H1 (cell line): ENCODE results near the gene VWA2. TPM values are rescaled to one million over a fixed set of nuclear protein-coding genes. Genes with fewer than 3 reads are reported as not detected.

ENCODE experiments used
- CTCF ChIA-PET: fragments of 300-600 bp; sonication (Branson Sonifier 250); formaldehyde crosslinking; loops from one replicate; lab custom pipeline; 2021; ENCODE audit not compliant: partially characterized antibody; lab: Charles Lee
- POLR2A ChIA-PET: fragments of 300-600 bp; sonication (Branson Sonifier 250); formaldehyde crosslinking; loops from one replicate; lab custom pipeline; 2021; ENCODE audit warnings: inconsistent platforms; ENCODE audit not compliant: partially characterized antibody; lab: Charles Lee
- DNase-seq, 2 experiments: peaks; one replicate each; pipeline versions ENCODE4 v3.0.0 to v3.0.0-alpha.2; 2010 to 2022; ENCODE audit warnings: low spot score in 2 of 2, low read depth in 1 of 2, mixed read lengths in 1 of 2
- FAIRE-seq: peaks from 2 replicates; lab custom pipeline; 2011; peaks lifted over from hg19 to GRCh38; lab: Jason Lieb, UNC
- H2AFZ ChIP-seq: 2 replicates; pipeline ENCODE4 v1.8.1; 2012; ENCODE audit warnings: low read length, inconsistent platforms
- H2AK5ac ChIP-seq: 2 replicates; pipeline ENCODE4 v1.6.1; 2013; ENCODE audit warnings: low read depth, low read length
- H2BK120ac ChIP-seq: replicated peaks from 2 replicates; pipeline ENCODE3; 2013; ENCODE audit warnings: low read depth, low read length, inconsistent platforms
- H2BK12ac ChIP-seq: 2 replicates; pipeline ENCODE4 v1.6.1; 2013; ENCODE audit warnings: low read depth, low read length
- H2BK15ac ChIP-seq: 2 replicates; pipeline ENCODE4 v1.6.1; 2013; ENCODE audit warnings: low read length
- H2BK20ac ChIP-seq: 2 replicates; pipeline ENCODE4 v1.6.1; 2013; ENCODE audit warnings: low read length
- H2BK5ac ChIP-seq: 2 replicates; pipeline ENCODE4 v1.6.1; 2013; ENCODE audit warnings: low read depth, low read length
- H3K14ac ChIP-seq: 2 replicates; pipeline ENCODE4 v1.6.1; 2013; ENCODE audit warnings: inconsistent platforms; ENCODE audit not compliant: insufficient read length
- H3K18ac ChIP-seq: 2 replicates; pipeline ENCODE4 v1.6.1; 2013; ENCODE audit warnings: low read length; ENCODE audit errors: extremely low read depth
- H3K23ac ChIP-seq: 2 replicates; pipeline ENCODE4 v1.6.1; 2013; ENCODE audit warnings: inconsistent platforms; ENCODE audit not compliant: insufficient read length
- H3K23me2 ChIP-seq: 2 replicates; pipeline ENCODE4 v1.6.1; 2013; ENCODE audit warnings: low read depth, low read length
- H3K27ac ChIP-seq: 2 replicates; pipeline ENCODE4 v1.6.1; 2011; ENCODE audit warnings: low read depth, low read length, inconsistent platforms
- H3K27me3 ChIP-seq, 4 experiments: replicated peaks in 1 of 4; 1 replicate in 1 of 4; 2 replicates in 3 of 4; pipeline versions ENCODE4 v1.6.1 to v1.8.1; 2011 to 2013; ENCODE audit warnings: low read length in 3 of 4, mild to moderate bottlenecking in 3 of 4, inconsistent platforms in 2 of 4, mixed read lengths in 2 of 4, moderate library complexity in 1 of 4; ENCODE audit not compliant: control insufficient read depth in 3 of 4, insufficient read depth in 3 of 4; ENCODE audit errors: extremely low read depth in 1 of 4
- H3K36me3 ChIP-seq, 4 experiments: 2 replicates each; pipeline versions ENCODE4 v1.6.1 to v1.8.1; 2011 to 2013; ENCODE audit warnings: mild to moderate bottlenecking in 4 of 4, low read length in 3 of 4, moderate library complexity in 2 of 4, control low read depth in 1 of 4, inconsistent platforms in 1 of 4; ENCODE audit not compliant: insufficient read depth in 4 of 4, control insufficient read depth in 2 of 4
- H3K4ac ChIP-seq: replicated peaks from 2 replicates; pipeline ENCODE3; 2013; ENCODE audit warnings: low read length, low read depth, mixed read lengths, inconsistent platforms; ENCODE audit not compliant: insufficient read length
- H3K4me1 ChIP-seq, 4 experiments: replicated peaks in 1 of 4; 1 replicate in 1 of 4; 2 replicates in 3 of 4; pipeline versions ENCODE4 v1.6.1 to v1.8.1; 2011 to 2013; ENCODE audit warnings: low read length in 3 of 4, inconsistent platforms in 2 of 4, mixed read lengths in 1 of 4; ENCODE audit not compliant: insufficient read depth in 4 of 4, control insufficient read depth in 3 of 4
- H3K4me2 ChIP-seq, 2 experiments: 2 replicates each; pipeline versions ENCODE4 v1.6.1 to v1.8.1; 2011 to 2013; ENCODE audit warnings: low read depth in 2 of 2, low read length in 2 of 2, control low read depth in 1 of 2, inconsistent platforms in 1 of 2, mild to moderate bottlenecking in 1 of 2; ENCODE audit not compliant: insufficient read depth in 1 of 2
- H3K4me3 ChIP-seq, 4 experiments: fragments of 200-600, 300-600 bp in 1 of 4; sonication (generic), shearing (Covaris generic), sonication (Bioruptor Twin) in 1 of 4; 2 replicates each; pipeline versions ENCODE4 v1.5.1 to v1.8.1; 2011 to 2016; ENCODE audit warnings: low read length in 4 of 4, low read depth in 3 of 4, control low read depth in 2 of 4, inconsistent platforms in 2 of 4, mild to moderate bottlenecking in 2 of 4, mixed read lengths in 1 of 4, moderate library complexity in 1 of 4; ENCODE audit not compliant: insufficient read depth in 2 of 4; ENCODE audit errors: extremely low read depth in 1 of 4
- H3K56ac ChIP-seq: replicated peaks from 2 replicates; pipeline ENCODE3; 2013; ENCODE audit warnings: low read depth, mild to moderate bottlenecking, mixed read lengths, low read length, inconsistent platforms; ENCODE audit not compliant: insufficient read length
- H3K79me1 ChIP-seq: 2 replicates; pipeline ENCODE4 v1.6.1; 2013; ENCODE audit warnings: low read depth, low read length, control low read depth
- H3K79me2 ChIP-seq, 2 experiments: 2 replicates each; pipeline versions ENCODE4 v1.6.1 to v1.8.1; 2012 to 2013; ENCODE audit warnings: low read length in 2 of 2, mild to moderate bottlenecking in 2 of 2, inconsistent platforms in 1 of 2; ENCODE audit not compliant: insufficient read depth in 2 of 2, control insufficient read depth in 1 of 2
- H3K9ac ChIP-seq, 4 experiments: replicated peaks in 1 of 4; 1 replicate in 1 of 4; 2 replicates in 3 of 4; pipeline versions ENCODE4 v1.6.1 to v1.8.1; 2011 to 2013; ENCODE audit warnings: low read depth in 3 of 4, low read length in 3 of 4, control low read depth in 2 of 4, mild to moderate bottlenecking in 2 of 4, moderate library complexity in 2 of 4, inconsistent platforms in 1 of 4; ENCODE audit errors: extremely low read depth in 1 of 4
- H3K9me3 ChIP-seq, 2 experiments: 2 replicates each; pipeline versions ENCODE4 v1.6.1 to v1.8.1; 2012 to 2013; ENCODE audit warnings: mild to moderate bottlenecking in 2 of 2, moderate library complexity in 2 of 2, control low read depth in 1 of 2, inconsistent platforms in 1 of 2, low read depth in 1 of 2, low read length in 1 of 2, mixed read lengths in 1 of 2; ENCODE audit not compliant: insufficient read depth in 2 of 2
- H4K20me1 ChIP-seq, 2 experiments: replicated peaks in 1 of 2; 2 replicates each; pipeline versions ENCODE3 to v1.8.1; 2011 to 2013; ENCODE audit warnings: inconsistent platforms in 2 of 2, low read length in 2 of 2, mild to moderate bottlenecking in 1 of 2; ENCODE audit not compliant: insufficient read depth in 2 of 2, control insufficient read depth in 1 of 2
- H4K5ac ChIP-seq: 2 replicates; pipeline ENCODE4 v1.6.1; 2013; ENCODE audit warnings: low read length, low read depth, mixed read lengths, inconsistent platforms; ENCODE audit not compliant: insufficient read length
- H4K8ac ChIP-seq: 2 replicates; pipeline ENCODE4 v1.8.0; 2013; ENCODE audit warnings: mild to moderate bottlenecking, moderate library complexity, low read length, inconsistent platforms; ENCODE audit not compliant: insufficient read depth; ENCODE audit errors: extremely low read depth
- H4K91ac ChIP-seq: replicated peaks from 2 replicates; pipeline ENCODE3; 2013; ENCODE audit warnings: low read length, mixed read lengths, inconsistent platforms; ENCODE audit not compliant: insufficient read length
- CHD1 ChIP-seq: IDR thresholded peaks from 2 replicates; pipeline ENCODE4 v1.6.1; 2012; ENCODE audit warnings: low read depth, low read length, improper control_type of control experiment
- KDM1A ChIP-seq: fragments of 200-600, 300-600 bp; sonication (generic); IDR thresholded peaks from 2 replicates; pipeline ENCODE4 v1.7.1; 2016; ENCODE audit warnings: mild to moderate bottlenecking, low read length, borderline replicate concordance
- WGBS, 2 experiments: shearing (Covaris generic) in 1 of 2; methylation state at CpG; one replicate each; pipeline versions ENCODE4 v1.1.6 to v1.1.7; 2013 to 2015; ENCODE audit warnings: low lambda C conversion rate in 2 of 2, mixed read lengths in 2 of 2, inconsistent platforms in 1 of 2, low coverage in 1 of 2, missing lambda C conversion rate in 1 of 2; ENCODE audit not compliant: insufficient replicate concordance in 2 of 2, insufficient coverage in 1 of 2, insufficient read length in 1 of 2; ENCODE audit errors: extremely low coverage in 1 of 2, missing lambda C conversion rate in 1 of 2; 5-methylcytosine and 5-hydroxymethylcytosine counted together
- polyA plus RNA-seq, 7 experiments: library from polyadenylated mRNA; depleted of rRNA in 3 of 7; stranded (reverse) in 5 of 7; unstranded in 2 of 7; fragments of >200 nt in 5 of 7; fragments of 200-250 nt in 2 of 7; gene quantifications; 1 replicate in 5 of 7; 2 replicates in 1 of 7; 4 replicates in 1 of 7; pipeline versions ENCODE4 v1.2.1 to v1.2.3, GENCODE V29; 2011 to 2013; ENCODE audit warnings: missing spikeins in 2 of 7, mixed read lengths in 2 of 7
- total RNA-seq: library from RNA; stranded (reverse); fragmentation: NEBNext Ultra II Directional; extraction: Animal tissue kit (Norgen Biotek cat#: 25700); gene quantifications from 2 replicates; pipeline ENCODE4 v1.2.1, GENCODE V29; 2021

The VWA2 gene
- total and polyA plus RNA-seq, 2 of the 8 experiments (the other 6 are each of a cell fraction or from before 2014, with no cell fraction given), result 2.8 to 2.9 TPM

DNA sequence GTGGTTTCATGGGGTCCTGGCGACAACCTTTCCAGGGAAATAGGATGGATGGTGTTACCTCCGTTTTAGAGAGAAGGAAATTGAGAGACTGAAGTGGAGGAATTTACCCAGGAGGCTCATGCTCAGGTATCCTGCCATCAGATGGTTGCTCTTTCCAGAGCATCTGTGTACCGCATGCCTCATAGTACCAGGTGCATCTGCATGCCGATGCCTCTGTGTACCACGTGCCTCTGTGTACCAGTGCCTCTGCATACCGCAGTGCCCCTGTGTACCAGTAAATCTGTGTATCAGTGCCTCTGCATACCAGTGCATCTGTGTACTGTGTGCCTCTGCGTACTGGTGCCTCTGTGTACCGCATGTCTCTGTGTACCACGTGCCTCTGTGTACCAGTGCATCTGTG lies 3.2 kb downstream of the VWA2 start:
- POLR2A ChIA-PET, result no interaction called here
- no peak overlapping the region for H2AK5ac ChIP-seq
- no peaks in the 10 kb centered on the region for H3K9me3 ChIP-seq

More for the DNA sequence above, 3.2 kb downstream of the VWA2 start:
- Histone ChIP-seq H3K27me3 (peaks cover 0 to 25% (median 18%) of the 10 kb centered on the region in 4 experiments; a peak in 6 of 7 replicates), H4K20me1 (no peaks in the 10 kb centered on the region), H2BK12ac (0 out of 2 replicates have a peak overlapping the region, but pooled peaks have one; percentile 60), H3K18ac (no peak overlapping the region), H2BK20ac (peak overlapping the region; percentile 29; the same call in 1 of the 2 replicates), H3K56ac (no peak overlapping the region), H3K14ac (no peak overlapping the region), H3K4me3 (no peak overlapping the region), H2BK5ac (no peak overlapping the region), H2BK120ac (no peak overlapping the region), H4K5ac (no peak overlapping the region), H3K23me2 (peaks cover 3% of the 10 kb centered on the region; the same call in 1 of the 2 replicates), H2AFZ (no peak overlapping the region), H4K8ac (no peak overlapping the region), H3K27ac (no peak overlapping the region), H3K79me2 (no peaks in the 10 kb centered on the region), H3K9ac (0 out of 7 replicates have a peak overlapping the region, but pooled peaks of 1 of the 4 experiments have one; percentile 10), H3K4me2 (no peak overlapping the region), H4K91ac (no peak overlapping the region), H3K23ac (no peak overlapping the region), H3K4ac (no peak overlapping the region), H2BK15ac (no peak overlapping the region), H3K4me1 (no peaks in the 10 kb centered on the region; a peak in 3 of 7 replicates), H3K36me3 (no peaks in the 10 kb centered on the region), H3K79me1 (no peaks in the 10 kb centered on the region)
- CTCF ChIA-PET, result interaction anchor here (3.6 kb wide), 1 partner anchor 62 kb away, joined by 10 read pairs; no protein-coding TSS in a partner anchor
- FAIRE-seq (no peak), DNase-seq (peak in 1 of 2 experiments; percentile 35)
- WGBS, 2 experiments, result 90% methylated on average over 9 of the region's 9 CpGs; no CpG with 5 or more reads in 1 of the 2 experiments
- TF ChIP-seq KDM1A (peak; percentile 32; the same call in 1 of the 2 replicates), CHD1 (no peak)
